ENCODE measurements around the gene MYO1G. TPM values are rescaled to one million over a fixed set of nuclear protein-coding genes. Genes with fewer than 3 reads are reported as not detected.
"Not testable (repeated sequence)": the region's sequence is repeated elsewhere in the genome, so short reads cannot be mapped to it uniquely, and the experiment has no call there.

The MYO1G gene
- total RNA-seq, 1 donor from 2014 or later, result 1.9 TPM

GRCh38 chr7:44936322-44936721, 42.5 kb downstream of the MYO1G start:
- DNase-seq, result no peak

GRCh38 chr7:44935583-44935982, 43.2 kb downstream of the MYO1G start:
- DNase-seq, result no peak

GRCh38 chr7:44935016-44935415, 43.8 kb downstream of the MYO1G start:
- no peak for DNase-seq

GRCh38 chr7:44934510-44934909, 44.3 kb downstream of the MYO1G start:
- DNase-seq, result not testable (repeated sequence)

- DNase-seq, result no peak
Measured at GRCh38 chr7:44930921-44931320, 47.9 kb downstream of the MYO1G start.

- DNase-seq, result no peak
Measured at GRCh38 chr7:44922351-44922694, 56.5 kb downstream of the MYO1G start.

- peak; percentile 84 for DNase-seq
Measured at GRCh38 chr7:44921607-44922350, 57.0 kb downstream of the MYO1G start.

- no peak for DNase-seq
Measured at GRCh38 chr7:44920119-44920518, 58.7 kb downstream of the MYO1G start.

GRCh38 chr7:44918029-44918428, 60.8 kb downstream of the MYO1G start:
- no peak for DNase-seq

- DNase-seq, result no peak
Measured at GRCh38 chr7:44917465-44917864, 61.4 kb downstream of the MYO1G start.

GRCh38 chr7:44914992-44915607, 63.7 kb downstream of the MYO1G start:
- DNase-seq, result peak; percentile 22

- no peak for DNase-seq
Measured at GRCh38 chr7:44912775-44913347, 66.0 kb downstream of the MYO1G start.

Other genes with a start within 250 kb of the MYO1G start
- 9.6 TPM for gene ZMIZ2, start 230.2 kb downstream of the MYO1G start, total RNA-seq
- gene PPIA, start 182.3 kb downstream of the MYO1G start, total RNA-seq, result 1,146 TPM
- gene H2AZ2, start 130.9 kb downstream of the MYO1G start, total RNA-seq, result 165 TPM
- 54.4 TPM for gene PURB, start 93.5 kb downstream of the MYO1G start, total RNA-seq
- gene CCM2, start 21.2 kb upstream of the MYO1G start, total RNA-seq, result 33.7 TPM
- gene NACAD, start 110.0 kb upstream of the MYO1G start, total RNA-seq, result 5.1 TPM
- 55.4 TPM for gene TBRG4, start 132.7 kb upstream of the MYO1G start, total RNA-seq
- 8.8 TPM for gene RAMP3, start 178.8 kb upstream of the MYO1G start, total RNA-seq

Data from tongue (tissue), 2 donors.